HG02840 (cell line): ENCODE data around the gene FAR2.
"Not testable (repeated sequence)": the region's sequence is repeated elsewhere in the genome, so short reads cannot be mapped to it uniquely, and the experiment has no call there.

Experiments
- ATAC-seq: cut with Tn5 transposase; IDR thresholded peaks from one replicate; pipeline ENCODE4 v1.9.1; 2021; ENCODE audit warnings: mild to moderate bottlenecking, moderate library complexity, moderate number of reproducible peaks; ENCODE audit not compliant: unreplicated experiment, low FRiP score

The FAR2 gene

DNA sequence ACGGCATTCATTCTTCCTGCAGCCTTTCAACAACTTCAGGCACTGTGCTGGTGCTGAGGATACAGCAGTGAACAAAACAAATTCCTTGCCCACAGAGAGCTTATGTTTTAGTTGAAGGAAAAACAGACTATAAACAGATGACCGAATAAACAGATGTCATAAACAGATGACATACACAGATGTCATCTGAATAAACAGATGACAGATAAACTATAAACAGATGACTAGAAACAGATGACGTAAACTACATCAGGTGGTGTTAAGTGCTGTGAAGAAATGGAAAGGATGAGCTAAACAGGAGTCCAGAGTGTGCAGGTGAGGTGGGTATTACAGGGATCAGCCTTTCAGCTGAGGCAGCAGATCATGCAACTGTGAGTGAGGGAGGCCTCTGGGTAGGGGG is 80.9 kb downstream of the FAR2 start:
- no peak for ATAC-seq

DNA sequence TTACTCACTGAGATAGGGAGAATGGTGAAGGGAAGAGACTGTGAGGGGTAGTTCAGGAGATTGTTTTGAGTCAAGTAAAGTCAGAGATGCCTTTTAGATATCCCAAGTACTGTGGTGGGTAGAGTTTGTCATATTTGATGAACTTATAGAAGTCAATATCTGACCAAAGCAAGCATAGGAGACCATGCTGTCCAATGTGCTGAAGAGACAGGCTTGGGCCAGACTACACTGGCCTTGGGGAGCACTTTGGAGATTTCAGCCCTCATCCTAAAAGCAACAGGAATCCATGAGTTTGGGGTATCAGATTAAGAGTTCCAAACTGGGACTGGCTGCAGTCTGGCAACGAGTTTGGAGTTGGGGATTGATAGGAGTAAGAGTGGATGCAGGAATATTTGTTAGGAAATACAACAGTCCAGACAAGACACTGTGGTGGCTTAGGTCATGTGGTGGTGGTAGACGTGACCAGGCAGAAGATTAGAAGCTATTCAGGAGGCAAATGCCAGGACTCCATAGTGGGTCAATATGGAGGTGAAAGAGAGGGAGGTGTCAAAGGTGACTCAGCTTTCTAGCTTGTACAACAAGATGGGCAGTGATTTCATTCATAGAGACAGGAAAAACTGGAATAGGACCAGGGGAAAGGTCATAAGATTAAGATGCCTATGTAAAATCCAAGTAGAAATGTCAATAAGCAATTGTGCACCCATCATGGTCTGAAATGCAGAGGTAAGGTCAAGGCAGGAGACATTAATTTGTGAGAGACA is 81.9 kb downstream of the FAR2 start:
- no peak for ATAC-seq

DNA sequence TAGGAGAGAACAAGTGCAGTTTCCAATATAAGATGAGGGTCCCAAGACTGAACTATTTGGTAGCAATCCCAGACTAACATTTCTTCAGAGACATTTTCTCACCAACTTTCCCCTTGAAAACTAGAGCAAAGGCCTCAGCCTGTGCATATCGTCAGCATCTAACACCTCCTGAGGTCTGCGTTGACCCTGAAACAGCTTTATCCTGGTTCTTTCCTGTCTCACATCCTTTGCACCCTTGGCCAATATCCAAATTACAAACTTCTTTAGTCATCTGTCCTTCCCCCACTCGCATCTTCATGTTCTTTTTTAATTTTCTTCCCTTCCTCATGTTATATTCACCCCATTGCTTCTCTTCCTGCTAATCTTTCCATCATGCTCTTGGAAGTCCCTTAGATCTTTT is 83.0 kb downstream of the FAR2 start:
- ATAC-seq: no peak

DNA sequence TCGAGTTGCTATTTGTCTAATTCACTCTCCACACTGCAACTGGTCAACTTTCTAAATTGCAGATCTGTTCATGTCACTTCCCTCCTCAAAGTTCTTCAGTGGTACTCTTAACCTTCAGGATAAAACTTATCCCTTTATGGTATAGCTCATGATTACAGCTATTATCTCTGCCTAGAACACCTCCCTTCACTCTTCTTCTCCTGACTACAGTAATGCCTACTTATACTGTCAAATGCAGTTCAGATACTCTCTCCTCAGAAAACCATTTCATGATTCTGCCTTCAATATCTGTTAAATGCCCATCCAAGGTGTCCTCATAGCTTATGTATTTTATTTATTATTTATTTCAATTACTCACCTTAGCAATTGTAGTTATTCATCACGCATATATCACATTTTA is 85.5 kb downstream of the FAR2 start:
- no peak for ATAC-seq

DNA sequence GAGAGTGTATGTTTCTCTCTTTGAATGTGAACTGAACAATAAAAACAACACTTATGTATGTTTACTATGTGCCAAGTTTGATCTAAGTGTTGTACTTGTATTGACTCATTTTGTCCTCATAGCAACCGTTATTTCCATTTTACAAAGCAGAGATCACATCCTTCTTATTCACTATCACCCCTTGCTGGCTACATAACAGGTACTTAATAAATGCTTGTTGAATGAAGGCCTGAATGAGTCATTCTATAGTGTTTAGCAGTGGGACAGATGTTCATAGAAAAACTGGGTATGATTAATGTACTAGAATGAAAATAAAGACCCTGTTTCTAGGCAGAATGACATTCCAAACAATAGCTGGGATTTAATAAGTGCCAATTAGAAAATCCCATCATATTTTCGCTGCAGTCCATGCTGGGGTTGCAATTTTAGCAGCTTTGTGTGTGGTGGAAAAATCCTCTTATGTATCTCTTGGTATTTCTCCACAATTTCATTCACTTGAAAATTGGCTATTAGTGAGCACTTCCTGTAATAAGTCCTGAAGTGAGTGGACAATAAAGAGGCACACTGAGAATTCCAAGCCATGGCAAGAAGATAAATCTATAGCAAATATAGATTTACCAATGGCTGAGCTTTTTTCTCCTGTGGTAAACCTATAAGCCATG is 86.0 kb downstream of the FAR2 start:
- no peak for ATAC-seq

DNA sequence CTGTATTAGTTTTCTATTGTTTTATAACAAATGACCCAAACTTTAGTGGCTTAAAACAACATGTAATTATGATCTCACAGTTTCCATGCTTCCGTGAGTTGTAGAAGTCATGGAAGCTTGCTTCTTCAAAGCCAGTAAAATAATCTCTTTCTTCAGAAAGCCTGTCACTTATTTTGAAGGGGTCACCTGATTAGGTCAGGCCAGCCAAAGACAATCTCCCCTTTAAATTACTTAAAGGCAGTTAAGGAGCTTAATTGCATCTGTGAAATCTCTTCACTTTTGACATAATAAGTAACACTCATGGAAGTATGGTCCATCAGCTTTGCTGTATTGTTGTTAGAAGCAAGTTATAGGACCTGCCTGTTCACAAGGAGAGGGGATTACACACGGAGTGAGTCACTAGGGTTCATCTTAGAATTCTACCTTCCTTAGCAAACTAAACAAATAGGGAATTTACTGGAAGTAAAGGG is 89.8 kb downstream of the FAR2 start:
- no peak for ATAC-seq

DNA sequence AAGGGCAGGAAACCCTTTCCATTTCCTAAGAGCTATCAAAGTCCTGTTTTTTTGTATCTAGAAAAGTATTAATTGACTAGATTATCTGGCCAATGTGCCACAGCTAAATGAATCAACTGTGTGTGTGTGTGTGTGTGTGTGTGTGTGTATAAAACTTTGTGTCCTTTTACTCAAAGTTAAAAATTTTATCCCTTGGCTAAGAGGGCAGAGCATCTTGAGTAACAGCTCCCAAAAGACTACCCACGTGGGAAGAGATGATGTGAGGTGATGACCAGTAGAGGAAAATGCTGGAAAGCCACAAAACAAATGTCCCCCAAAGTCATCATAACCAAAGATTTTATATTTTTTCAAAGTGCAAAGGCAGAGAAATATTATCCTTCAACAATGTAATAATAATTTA is 90.3 kb downstream of the FAR2 start:
- ATAC-seq: no peak

DNA sequence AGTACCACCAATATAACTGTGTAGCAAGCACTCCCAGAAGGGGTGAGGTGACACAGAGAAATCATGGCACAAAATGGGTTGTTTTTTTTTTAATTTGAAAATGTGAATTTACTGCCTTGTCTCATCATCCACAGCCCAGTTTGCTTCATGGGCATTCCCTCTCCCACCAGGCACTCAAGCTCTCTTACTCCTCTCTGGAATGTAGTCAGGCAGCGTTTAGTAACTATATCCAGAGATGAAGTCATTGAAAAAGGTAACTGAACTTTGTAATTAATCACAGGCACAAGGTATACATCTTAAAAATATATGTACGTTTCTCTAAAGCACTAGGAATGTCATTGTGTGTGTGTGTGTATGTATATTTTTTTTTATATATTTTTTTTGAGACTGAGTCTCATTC is 91.4 kb downstream of the FAR2 start:
- no peak for ATAC-seq

DNA sequence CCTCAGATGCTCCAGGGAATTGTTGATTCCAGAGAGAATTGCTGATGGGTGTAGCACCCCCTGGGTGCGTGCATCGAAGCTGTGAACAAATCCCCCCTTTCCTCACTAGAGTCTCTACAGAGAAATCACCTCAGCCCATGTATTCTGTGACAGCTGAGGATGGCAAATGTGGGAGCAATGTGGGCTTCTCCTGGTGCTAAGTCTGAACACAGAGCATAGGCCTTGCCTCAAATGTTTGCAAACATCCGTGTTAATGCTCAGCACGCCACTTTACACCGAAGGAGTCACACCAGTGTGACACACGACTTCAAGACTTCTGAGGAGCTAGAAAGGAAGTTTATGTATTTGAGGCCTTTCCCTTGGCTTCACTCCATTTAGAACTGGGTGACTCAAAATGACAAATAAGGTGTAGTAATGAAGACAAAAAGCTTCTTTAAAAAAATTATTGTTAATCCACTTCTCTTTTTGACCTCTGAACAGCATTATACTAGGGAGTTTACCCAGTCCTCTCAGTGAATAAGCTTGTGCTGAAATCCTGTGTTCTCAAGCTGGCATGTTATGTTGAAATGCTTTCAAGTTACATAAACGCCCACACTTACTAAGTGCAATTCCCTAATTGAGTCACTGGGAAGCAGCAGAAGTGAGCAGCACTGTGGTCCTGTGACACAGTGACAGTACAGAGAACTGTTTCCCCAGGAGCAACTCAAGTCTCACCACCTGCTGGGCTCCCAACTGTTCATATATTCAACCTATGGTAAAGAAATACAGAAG is 92.9 kb downstream of the FAR2 start:
- peak; percentile 75 for ATAC-seq

DNA sequence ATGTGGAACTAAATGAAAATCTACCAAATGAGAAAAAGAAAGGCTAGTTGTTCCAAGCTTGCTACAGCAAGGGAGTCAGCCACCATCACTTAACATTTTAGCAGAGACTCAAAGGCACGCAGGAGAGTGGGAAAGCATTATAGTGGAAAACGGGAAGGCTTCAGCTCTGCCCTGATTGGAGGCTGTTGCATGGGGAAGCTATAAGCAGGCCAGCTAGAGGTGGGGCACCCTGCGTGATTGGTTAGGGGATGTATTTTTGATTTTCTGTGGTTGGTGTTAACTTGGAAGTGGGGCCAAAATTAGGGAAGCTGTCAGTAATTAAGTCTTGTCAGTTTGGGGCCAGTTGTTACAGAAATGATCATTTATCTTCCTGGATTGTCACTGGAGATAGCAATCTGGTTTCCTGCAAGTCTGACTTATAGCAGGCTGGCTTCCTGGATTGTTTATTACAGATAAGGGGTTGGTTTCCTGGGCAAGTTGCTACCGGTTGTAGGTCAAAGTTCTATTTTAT is 93.9 kb downstream of the FAR2 start:
- ATAC-seq: no peak

DNA sequence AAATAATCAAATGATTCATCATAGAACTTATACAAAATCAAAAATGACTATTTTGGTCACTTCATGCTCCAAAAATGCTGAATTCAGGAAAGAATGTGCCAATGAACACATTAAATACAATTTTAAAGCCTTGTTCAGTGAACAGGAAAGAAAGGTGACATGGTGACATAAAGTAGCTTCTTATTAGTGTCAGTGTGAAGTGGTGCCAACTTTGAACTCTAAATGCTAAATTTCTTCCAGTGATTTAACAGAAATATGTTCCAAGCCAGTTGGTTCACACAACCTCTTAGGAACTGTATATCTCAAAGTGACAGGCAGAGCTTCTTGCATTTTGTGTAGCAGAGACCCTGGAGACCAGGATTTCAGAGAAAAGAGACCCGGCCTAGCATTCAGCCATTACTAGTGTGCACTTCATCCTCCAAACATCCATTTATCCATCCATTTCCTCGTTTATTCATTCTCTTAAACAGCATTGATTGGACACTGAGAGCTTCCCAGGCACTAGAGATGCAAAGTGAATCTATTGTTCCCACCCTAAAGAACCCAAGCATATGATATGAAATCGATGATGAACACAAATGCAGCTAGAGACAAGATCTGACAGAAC is 95.2 kb downstream of the FAR2 start:
- ATAC-seq: no peak

DNA sequence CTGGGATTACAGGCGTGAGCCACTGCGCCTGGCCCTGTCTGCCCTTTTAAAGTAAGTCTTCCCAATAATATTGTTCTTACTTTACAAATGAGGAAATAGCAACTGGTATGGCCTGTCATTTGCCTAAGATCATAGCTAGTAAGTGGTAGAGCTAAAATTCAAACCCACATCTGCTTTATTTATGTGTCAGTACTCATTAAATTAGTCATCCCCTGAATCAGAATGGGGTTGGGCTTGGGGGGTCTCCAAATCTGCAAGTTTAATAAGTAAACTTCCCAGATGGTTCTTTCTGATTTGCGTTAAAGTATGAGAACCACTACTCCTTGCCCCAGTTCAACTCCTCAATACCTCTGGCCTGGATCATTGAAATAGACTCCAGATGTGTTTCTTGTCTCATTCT is 96.2 kb downstream of the FAR2 start:
- ATAC-seq: no peak

DNA sequence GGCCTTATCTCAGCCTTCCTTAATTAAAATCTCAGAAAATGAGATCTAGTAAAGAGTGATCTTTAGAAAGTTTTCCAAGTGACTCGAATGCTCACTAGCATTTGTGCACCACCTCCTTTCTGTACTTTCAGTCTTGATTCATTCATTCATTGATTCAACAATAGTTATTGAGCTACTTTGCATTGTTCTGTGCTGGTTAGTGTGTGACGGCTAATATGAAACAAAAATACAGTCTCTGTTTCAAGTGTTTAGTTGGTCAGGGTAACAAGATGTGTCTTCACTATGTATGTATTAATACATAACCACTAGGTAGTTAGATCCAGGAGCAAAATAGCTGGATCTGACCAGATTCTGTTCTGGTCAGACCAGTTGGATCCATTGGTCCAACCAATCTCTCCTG is 100.9 kb downstream of the FAR2 start:
- ATAC-seq: no peak

DNA sequence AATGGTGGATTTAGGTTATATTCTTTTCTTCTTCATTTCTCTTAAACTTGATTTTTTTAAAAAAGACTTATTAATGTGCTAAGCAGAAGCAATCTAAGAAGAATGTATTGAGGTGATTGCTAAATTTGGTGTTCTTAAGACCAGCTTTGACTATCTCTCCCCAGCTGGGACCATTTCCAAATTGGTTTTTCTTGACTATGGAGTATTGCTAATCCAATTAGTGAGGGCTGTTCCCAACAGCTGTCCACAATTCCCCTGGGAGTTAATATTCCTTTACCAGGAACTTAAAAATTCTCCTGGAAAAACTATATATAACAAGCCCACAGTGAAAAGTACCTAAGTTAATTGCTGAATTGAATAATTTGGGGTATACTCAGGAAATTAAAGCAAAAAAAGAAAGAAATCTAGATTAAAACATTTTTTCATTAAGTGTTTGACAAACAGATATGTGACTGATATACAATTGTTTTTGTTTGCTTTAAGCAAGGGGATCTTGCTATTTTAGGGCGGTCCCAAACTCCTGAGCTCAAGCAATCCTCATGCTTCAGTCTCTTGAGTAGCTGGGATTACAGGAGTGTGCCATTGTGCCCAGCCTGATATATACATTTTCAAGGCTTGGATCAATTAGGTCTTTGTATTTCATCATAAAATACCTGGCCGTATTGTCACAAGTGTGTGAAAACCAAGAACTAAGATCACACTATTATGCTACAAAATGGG is 105.0 kb downstream of the FAR2 start:
- no peak for ATAC-seq

DNA sequence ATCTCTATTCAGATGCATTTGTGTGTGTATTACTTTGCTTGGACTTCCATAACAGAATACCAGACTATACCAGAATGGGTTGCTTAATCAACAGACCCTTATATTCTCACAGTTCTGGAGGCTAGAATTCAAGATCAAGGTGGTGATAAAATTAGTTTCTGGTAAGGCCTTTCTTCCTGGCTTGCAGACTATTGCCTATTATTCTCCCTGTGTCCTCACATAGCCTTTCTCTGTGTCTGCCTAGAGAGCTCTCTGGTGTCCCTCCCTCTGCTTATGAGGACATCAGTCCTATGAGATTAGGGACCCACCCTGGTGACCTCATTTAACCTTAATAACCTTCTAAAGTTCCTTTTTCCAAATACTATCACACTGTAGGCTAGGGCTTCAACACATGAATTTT is 106.0 kb downstream of the FAR2 start:
- ATAC-seq: no peak

DNA sequence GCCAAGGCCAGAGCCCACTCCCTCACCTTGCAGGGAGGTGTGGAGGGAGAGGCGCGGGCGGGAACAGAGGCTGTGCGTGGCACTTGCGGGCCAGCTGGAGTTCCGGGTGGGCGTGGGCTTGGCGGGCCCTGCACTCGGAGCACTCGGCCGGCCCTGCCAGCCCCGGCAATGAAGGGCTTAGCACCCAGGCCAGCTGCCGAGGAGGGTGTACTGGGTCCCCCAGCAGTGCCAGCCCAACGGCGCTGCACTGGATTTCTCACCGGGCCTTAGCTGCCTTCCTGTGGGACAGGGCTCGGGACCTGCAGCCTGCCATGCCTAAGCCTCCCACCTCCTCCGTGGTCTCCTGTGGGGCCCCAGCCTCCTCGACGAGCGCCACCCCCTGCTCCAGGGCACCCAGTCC is 107.5 kb downstream of the FAR2 start:
- no peak for ATAC-seq

DNA sequence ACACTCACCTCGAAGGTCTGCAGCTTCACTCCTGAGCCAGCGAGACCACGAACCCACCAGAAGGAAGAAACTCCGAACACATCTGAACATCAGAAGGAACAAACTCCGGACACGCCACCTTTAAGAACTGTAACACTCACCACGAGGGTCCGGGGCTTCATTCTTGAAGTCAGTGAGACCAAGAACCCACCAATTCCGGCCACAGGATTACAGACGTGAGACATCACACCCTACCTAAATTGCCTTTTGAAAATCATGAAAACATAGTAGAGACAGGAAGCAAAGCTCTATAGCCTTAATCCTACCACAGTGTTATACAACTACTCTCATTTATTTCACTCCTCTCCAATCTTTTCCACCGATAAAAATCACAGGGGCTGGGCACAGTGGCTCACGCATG is 108.6 kb downstream of the FAR2 start:
- ATAC-seq: not testable (repeated sequence)

DNA sequence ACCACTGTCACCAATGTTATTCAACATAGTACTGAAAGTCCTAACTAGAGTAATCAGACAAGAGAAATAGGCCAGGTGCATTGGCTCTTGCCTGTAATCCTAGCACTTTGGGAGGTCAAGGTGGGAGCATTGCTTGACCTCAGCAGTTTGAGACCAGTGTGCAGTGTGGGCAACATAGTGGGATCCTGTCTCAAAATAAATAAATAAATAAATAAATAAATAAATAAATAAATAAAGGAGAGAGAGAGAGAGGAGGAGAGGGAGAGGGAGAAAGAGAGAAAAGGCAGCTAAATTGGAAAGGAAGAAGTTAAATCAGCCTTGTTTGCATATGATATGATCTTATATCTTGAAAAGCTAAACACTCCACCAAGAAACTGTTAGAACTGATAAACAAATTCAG is 115.3 kb downstream of the FAR2 start:
- no peak for ATAC-seq

DNA sequence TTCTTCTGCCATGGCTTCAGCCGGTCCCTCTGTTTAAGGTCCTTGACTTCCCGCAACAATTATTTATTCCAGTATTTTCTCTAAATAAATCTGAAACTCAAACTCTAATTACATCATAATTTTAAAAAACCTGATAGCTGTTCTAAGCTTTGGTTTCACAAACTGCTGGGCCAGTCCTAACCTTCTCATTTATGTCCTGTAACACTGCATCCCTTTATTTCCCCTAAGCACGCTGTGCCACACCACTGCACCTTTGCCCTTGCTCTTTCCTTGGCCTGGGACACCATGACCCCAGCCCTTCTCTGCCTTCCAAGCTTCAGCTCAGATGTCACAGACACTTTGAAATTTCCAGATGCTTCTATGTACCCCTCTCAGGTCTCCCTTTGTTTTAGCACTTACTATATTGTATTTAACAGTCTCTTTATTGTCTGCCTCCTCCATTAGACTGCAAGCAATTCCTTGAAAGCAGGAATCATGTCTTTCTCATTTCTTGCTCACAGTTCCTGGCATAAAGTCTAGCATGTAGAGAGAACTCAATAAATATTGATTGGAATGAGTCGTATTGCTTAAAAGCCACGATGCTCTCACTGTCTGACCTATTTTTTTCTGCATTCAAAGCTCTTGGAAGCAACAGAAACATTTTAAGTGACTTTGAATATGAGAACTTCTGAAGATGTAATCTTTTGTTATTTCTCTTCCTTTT is 120.8 kb downstream of the FAR2 start:
- no peak for ATAC-seq

DNA sequence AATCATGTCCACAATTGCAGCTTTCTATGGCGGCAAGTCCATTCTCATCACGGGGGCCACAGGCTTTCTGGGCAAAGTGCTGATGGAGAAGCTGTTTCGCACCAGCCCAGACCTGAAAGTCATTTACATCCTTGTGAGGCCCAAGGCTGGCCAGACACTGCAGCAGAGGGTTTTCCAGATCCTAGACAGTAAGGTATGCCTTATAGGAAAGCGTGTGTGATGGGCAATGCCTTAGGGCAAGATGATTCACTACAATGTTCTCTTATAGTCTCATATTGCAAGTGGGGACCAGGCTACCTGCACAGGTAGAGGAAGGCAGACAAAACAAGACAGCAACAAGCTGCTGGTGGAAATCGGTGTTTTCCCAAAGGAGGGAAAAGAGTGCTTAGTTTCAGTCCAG is 121.4 kb downstream of the FAR2 start:
- no peak for ATAC-seq
